ENCODE data around the gene EVC. TPM values are rescaled to one million over a fixed set of nuclear protein-coding genes. Genes with fewer than 3 reads are reported as not detected.

EVC gene
- total and polyA plus RNA-seq, 2 of the 4 experiments (the other 2 are of a cell fraction), result 16.8 to 18.9 TPM

- POLR2A ChIA-PET (ENCODE audit: unreplicated experiment), result no interaction called here
Measured at GRCh38 chr4:5814421-5814820, 103.4 kb downstream of the EVC start.

More at GRCh38 chr4:5814421-5814820, 103.4 kb downstream of the EVC start:
- Histone ChIP-seq H3K56ac (ENCODE audit: extremely low read depth, insufficient read depth, low read length) (no peak overlapping the region), H3K4me2 (ENCODE audit: low read depth, low read length) (no peak overlapping the region), H3K4ac (ENCODE audit: low read depth, low read length) (no peak overlapping the region), H3K27ac (ENCODE audit: insufficient read depth, low read length) (no peak overlapping the region), H3K18ac (ENCODE audit: low read depth, low read length) (no peak overlapping the region), H3K4me3 (ENCODE audit: insufficient read depth, low read depth, low read length) (no peak overlapping the region), H3K27me3 (ENCODE audit: control insufficient read depth, insufficient read depth, low read length) (no peaks in the 10 kb centered on the region), H2BK5ac (ENCODE audit: low read depth, low read length, poor library complexity, severe bottlenecking) (no peak overlapping the region), H3K9me1 (ENCODE audit: insufficient read depth, low read length) (peaks cover 6% of the 10 kb centered on the region; the same call in 1 of the 2 replicates), H2AK5ac (ENCODE audit: low read depth, low read length) (no peak overlapping the region), H2AK9ac (replicated peaks; ENCODE audit: low read depth, low read length, poor library complexity) (no peak overlapping the region), H2BK15ac (ENCODE audit: low read depth, low read length) (no peak overlapping the region), H2BK120ac (ENCODE audit: low read depth, low read length) (no peak overlapping the region), H2BK20ac (ENCODE audit: low read depth, low read length) (no peak overlapping the region), H3K23ac (ENCODE audit: low read depth, low read length) (no peak overlapping the region), H3K14ac (replicated peaks; ENCODE audit: low read depth, low read length) (no peak overlapping the region), H4K91ac (ENCODE audit: insufficient read depth, low read depth, low read length) (no peak overlapping the region), H4K8ac (ENCODE audit: low read depth in 2 of 2, low read length in 2 of 2) (no peak overlapping the region), H3K9me3 (ENCODE audit: control insufficient read depth, insufficient read depth, low read length) (no peaks in the 10 kb centered on the region), H2AFZ (replicated peaks; ENCODE audit: low read length, poor library complexity) (no peak overlapping the region), H4K5ac (ENCODE audit: low read depth, low read length) (no peak overlapping the region), H3K36me3 (ENCODE audit: control insufficient read depth, insufficient read depth, low read length) (peaks cover 74% of the 10 kb centered on the region), H3K9ac (ENCODE audit: low read depth, low read length) (no peak overlapping the region), H3K4me1 (ENCODE audit: control insufficient read depth, insufficient read depth, low read length) (no peaks in the 10 kb centered on the region), H3K79me1 (ENCODE audit: low read depth in 1 of 2, low read length in 2 of 2) (peaks cover 3 to 36% of the 10 kb centered on the region in 2 experiments; a peak in 3 of 4 replicates), H4K20me1 (ENCODE audit: insufficient read depth, low read length) (peaks cover 28% of the 10 kb centered on the region)
- no peak for TF ChIP-seq CHD1 (IDR thresholded peaks at IDR 0.05; ENCODE audit: low read depth, low read length)
- TF ChIP-seq CTCF (conservative IDR thresholded peaks at IDR 0.05; ENCODE audit: low read depth, low read length), result no peak
- TF ChIP-seq MAFK (IDR thresholded peaks at IDR 0.05; ENCODE audit: low read depth, low read length), result no peak
- TF ChIP-seq RAD21 (IDR thresholded peaks at IDR 0.05; ENCODE audit: low read length), result no peak
- TF ChIP-seq RFX5 (IDR thresholded peaks at IDR 0.05; ENCODE audit: low read depth, low read length), result no peak
- TF ChIP-seq BHLHE40 (IDR thresholded peaks at IDR 0.05; ENCODE audit: low read depth, low read length), result no peak
- TF ChIP-seq MAZ (IDR thresholded peaks at IDR 0.05; ENCODE audit: borderline replicate concordance, low read depth, low read length), result no peak
- TF ChIP-seq CEBPB (IDR thresholded peaks at IDR 0.05; ENCODE audit: low read depth, low read length), result no peak
- TF ChIP-seq USF2 (IDR thresholded peaks at IDR 0.05; ENCODE audit: low read depth, low read length), result no peak
- TF ChIP-seq ELK1 (IDR thresholded peaks at IDR 0.05; ENCODE audit: borderline replicate concordance, low read depth, low read length), result no peak
- no peak for TF ChIP-seq POLR2A (IDR thresholded peaks at IDR 0.05; ENCODE audit: low read depth, low read length)
- TF ChIP-seq FOS (IDR thresholded peaks at IDR 0.05; ENCODE audit: low read depth, low read length), result no peak
- no peak for TF ChIP-seq RCOR1 (IDR thresholded peaks at IDR 0.05; ENCODE audit: insufficient replicate concordance, low read length)
- no peak for TF ChIP-seq NFE2L2 (IDR thresholded peaks at IDR 0.05; ENCODE audit: low read depth, low read length)
- no peak for TF ChIP-seq MXI1 (IDR thresholded peaks at IDR 0.05; ENCODE audit: borderline replicate concordance, low read depth, low read length)
- TF ChIP-seq SMC3 (IDR thresholded peaks at IDR 0.05; ENCODE audit: low read depth, low read length), result no peak
- intact Hi-C loops (cut with micrococcal nuclease) (loop anchor here (5.0 kb wide), 2 partner anchors 412 to 762 kb away; partner anchors contain the start of gene STK32B), dilution Hi-C loops (cut with HindIII; ENCODE audit: low sequenced_read_pairs, unreplicated experiment) (no loop called here), in situ Hi-C loops (cut with MboI; ENCODE audit: low sequenced_read_pairs) (no loop called here)
- DNase-seq (no peak), ATAC-seq (ENCODE audit: low read depth) (no peak)
- 94% methylated on average over 6 of the region's 6 CpGs; no CpG with 5 or more reads in 1 of the 2 experiments for WGBS, 2 experiments (ENCODE audit: extremely low coverage in 2 of 2, insufficient read length in 1 of 2)
- no TSS peak for BruUV-seq (replicated peaks)
- CTCF ChIA-PET, result interaction anchor here (0.6 kb wide), 1 partner anchor 768 kb away, joined by 3 read pairs; no protein-coding TSS in a partner anchor

Data from IMR-90 (cell line).